ENCODE measurements around the gene PLXNA3. TPM values are rescaled to one million over a fixed set of nuclear protein-coding genes. Genes with fewer than 3 reads are reported as not detected.

PLXNA3 gene
- total RNA-seq, 1 donor from 2014 or later, result 14.6 TPM

DNA sequence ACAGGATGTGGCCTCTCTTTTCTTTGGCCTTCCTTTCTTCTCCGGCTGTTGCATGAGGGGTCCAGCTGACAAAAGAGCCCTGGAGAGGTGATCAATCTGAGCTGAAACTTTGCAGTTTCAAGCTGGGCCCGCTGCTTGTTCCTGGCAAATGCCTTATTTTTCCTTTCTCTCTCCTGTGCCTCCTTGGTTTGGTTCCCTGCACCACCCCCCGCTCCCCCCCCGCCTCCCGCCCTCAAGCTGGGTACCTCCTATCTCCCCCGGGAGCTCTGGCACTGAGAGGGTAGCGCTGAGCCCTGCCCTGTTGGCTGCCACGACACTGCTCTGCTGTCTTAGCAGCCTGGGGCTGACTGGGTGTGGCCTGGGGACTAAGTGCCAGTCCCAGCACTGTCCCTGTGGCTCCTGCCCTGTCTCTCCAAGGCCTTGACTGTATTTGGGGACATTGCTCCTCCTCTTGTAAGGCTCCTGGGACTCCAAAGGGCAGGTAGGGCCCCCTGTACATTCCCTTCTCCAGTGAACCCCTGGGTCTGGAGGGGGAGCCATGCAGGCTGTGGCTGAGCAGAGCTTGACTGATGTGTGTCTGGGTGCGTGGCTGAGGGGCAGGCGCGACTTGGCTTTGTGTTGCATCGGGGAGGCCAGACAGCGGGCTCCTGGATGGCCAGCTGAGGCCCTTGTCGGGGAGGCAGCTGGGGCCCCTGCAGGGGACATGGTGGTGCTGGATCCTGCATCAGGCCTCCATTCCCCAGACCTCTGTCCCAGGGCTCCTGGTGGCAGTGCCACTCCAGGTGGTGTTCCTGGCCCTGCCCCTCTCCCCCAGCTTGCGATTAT is 1.1 kb downstream of the PLXNA3 start:
- H3K4me3 ChIP-seq (ENCODE audit: low read depth, low read length), result peak overlapping the region; percentile 71
- TF ChIP-seq CTCF (conservative IDR thresholded peaks at IDR 0.05; ENCODE audit: low read depth, low read length), result no peak
- DNase-seq (ENCODE audit: low read depth), result no peak

GRCh38 chrX:154459832-154460231 is 1.8 kb downstream of the PLXNA3 start:
- H3K4me3 ChIP-seq (ENCODE audit: low read depth, low read length), result peak overlapping the region; percentile 71
- TF ChIP-seq CTCF (conservative IDR thresholded peaks at IDR 0.05; ENCODE audit: low read depth, low read length), result no peak

DNA sequence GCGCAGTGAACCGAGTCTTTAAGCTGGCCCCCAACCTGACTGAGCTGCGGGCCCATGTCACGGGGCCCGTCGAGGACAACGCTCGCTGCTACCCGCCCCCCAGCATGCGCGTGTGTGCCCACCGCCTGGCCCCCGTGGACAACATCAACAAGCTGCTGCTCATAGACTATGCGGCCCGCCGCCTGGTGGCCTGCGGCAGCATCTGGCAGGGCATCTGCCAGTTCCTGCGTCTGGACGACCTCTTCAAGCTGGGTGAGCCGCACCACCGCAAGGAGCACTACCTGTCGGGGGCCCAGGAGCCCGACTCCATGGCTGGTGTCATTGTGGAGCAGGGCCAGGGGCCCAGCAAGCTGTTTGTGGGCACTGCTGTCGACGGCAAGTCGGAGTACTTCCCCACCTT is 2.2 kb downstream of the PLXNA3 start:
- no peak for TF ChIP-seq CTCF (conservative IDR thresholded peaks at IDR 0.05; ENCODE audit: low read depth, low read length)
- H3K4me3 ChIP-seq (ENCODE audit: low read depth, low read length), result no peak overlapping the region
- no peak for DNase-seq (ENCODE audit: low read depth)

More at GRCh38 chrX:154459832-154460231, 1.8 kb downstream of the PLXNA3 start:
- no peak for DNase-seq (ENCODE audit: low read depth)

GRCh38 chrX:154462396-154462795 is 4.3 kb downstream of the PLXNA3 start:
- H3K4me3 ChIP-seq (ENCODE audit: low read depth, low read length), result no peak overlapping the region
- DNase-seq (ENCODE audit: low read depth), result no peak
- no peak for TF ChIP-seq CTCF (conservative IDR thresholded peaks at IDR 0.05; ENCODE audit: low read depth, low read length)

GRCh38 chrX:154463611-154464220 is 5.6 kb downstream of the PLXNA3 start:
- DNase-seq (ENCODE audit: low read depth), result no peak
- no peak overlapping the region for H3K4me3 ChIP-seq (ENCODE audit: low read depth, low read length)
- no peak for TF ChIP-seq CTCF (conservative IDR thresholded peaks at IDR 0.05; ENCODE audit: low read depth, low read length)

DNA sequence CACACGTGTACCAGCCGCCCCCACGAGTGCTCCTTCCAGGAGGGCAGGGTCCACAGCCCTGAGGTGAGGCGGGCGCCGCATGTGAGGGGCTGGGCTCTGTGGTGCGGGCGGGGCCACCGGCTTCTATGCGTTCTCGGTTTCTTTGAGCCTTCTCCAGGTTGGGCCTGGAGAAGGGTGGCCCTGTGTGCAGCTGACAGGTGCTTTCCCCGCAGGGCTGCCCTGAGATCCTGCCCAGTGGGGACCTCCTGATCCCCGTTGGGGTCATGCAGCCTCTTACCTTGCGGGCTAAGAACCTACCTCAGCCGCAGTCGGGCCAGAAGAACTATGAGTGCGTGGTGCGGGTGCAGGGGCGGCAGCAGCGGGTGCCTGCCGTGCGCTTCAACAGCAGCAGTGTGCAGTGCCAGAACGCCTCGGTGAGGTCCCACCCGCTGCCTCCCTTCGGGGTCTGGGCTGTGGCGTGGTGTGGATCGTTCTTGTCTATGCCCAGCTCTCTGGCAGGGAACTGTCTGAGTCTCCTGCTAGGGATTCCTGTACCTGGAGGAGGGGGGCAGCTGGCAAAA is 6.8 kb downstream of the PLXNA3 start:
- H3K4me3 ChIP-seq (ENCODE audit: low read depth, low read length), result no peak overlapping the region
- TF ChIP-seq CTCF (conservative IDR thresholded peaks at IDR 0.05; ENCODE audit: low read depth, low read length), result no peak
- no peak for DNase-seq (ENCODE audit: low read depth)
